Activated CD4-positive, CD25-positive, alpha-beta regulatory T cell (primary cell): Measurements from ENCODE around the gene ATG7.
"Not testable (repeated sequence)": the region's sequence is repeated elsewhere in the genome, so short reads cannot be mapped to it uniquely, and the experiment has no call there.

ENCODE experiments used
- DNase-seq, 4 experiments: peaks; one replicate each; lab custom pipeline; 2025; lab: John Stamatoyannopoulos, UW

ATG7 gene

GRCh38 chr3:11251807-11252176, 20.4 kb upstream of the ATG7 start:
- no peak for DNase-seq

GRCh38 chr3:11254876-11255275, 17.3 kb upstream of the ATG7 start:
- no peak for DNase-seq

GRCh38 chr3:11255537-11255936, 16.7 kb upstream of the ATG7 start:
- DNase-seq: not testable (repeated sequence)

- DNase-seq: no peak
These were observed 13.2 kb upstream of the ATG7 start for GRCh38 chr3:11258958-11259357.

- no peak for DNase-seq
These were observed 11.7 kb upstream of the ATG7 start for GRCh38 chr3:11260460-11260859.

- no peak for DNase-seq
These were observed 3.2 kb upstream of the ATG7 start for GRCh38 chr3:11269007-11269406.

- DNase-seq: no peak
These were observed 843 bp downstream of the ATG7 start for GRCh38 chr3:11272906-11273574.

- no peak for DNase-seq
These were observed 1.7 kb downstream of the ATG7 start for GRCh38 chr3:11273891-11274291.

- no peak for DNase-seq
These were observed 2.5 kb downstream of the ATG7 start for GRCh38 chr3:11274566-11275142.

- no peak for DNase-seq
These were observed 3.7 kb downstream of the ATG7 start for GRCh38 chr3:11275926-11276325.

GRCh38 chr3:11276901-11277300, 4.7 kb downstream of the ATG7 start:
- DNase-seq: no peak

- no peak for DNase-seq
These were observed 10.3 kb downstream of the ATG7 start for GRCh38 chr3:11282250-11283138.

GRCh38 chr3:11283139-11283475, 10.9 kb downstream of the ATG7 start:
- DNase-seq: no peak

- no peak for DNase-seq
These were observed 11.8 kb downstream of the ATG7 start for GRCh38 chr3:11284011-11284410.

- no peak for DNase-seq
These were observed 13.3 kb downstream of the ATG7 start for GRCh38 chr3:11285471-11285870.

- no peak for DNase-seq
These were observed 15.2 kb downstream of the ATG7 start for GRCh38 chr3:11287404-11287803.

- no peak for DNase-seq
These were observed 15.9 kb downstream of the ATG7 start for GRCh38 chr3:11288021-11288491.

- no peak for DNase-seq
These were observed 16.8 kb downstream of the ATG7 start for GRCh38 chr3:11288786-11289637.

- no peak for DNase-seq
These were observed 17.7 kb downstream of the ATG7 start for GRCh38 chr3:11289864-11290263.

- no peak for DNase-seq
These were observed 18.8 kb downstream of the ATG7 start for GRCh38 chr3:11290743-11291680.

- no peak for DNase-seq
These were observed 19.6 kb downstream of the ATG7 start for GRCh38 chr3:11291808-11292207.
